HG02938 (cell line): Measurements from ENCODE around the gene ALOX12B.
"Not testable (repeated sequence)": the region's sequence is repeated elsewhere in the genome, so short reads cannot be mapped to it uniquely, and the experiment has no call there.

Experiments used
- ATAC-seq: cut with Tn5 transposase; IDR thresholded peaks from one replicate; pipeline ENCODE4 v1.9.1; 2021; ENCODE audit warnings: mild to moderate bottlenecking, moderate library complexity; ENCODE audit not compliant: unreplicated experiment

ALOX12B gene

GRCh38 chr17:8067806-8068205 is 19.7 kb downstream of the ALOX12B start:
- no peak for ATAC-seq

- ATAC-seq, result no peak
These were observed 20.4 kb downstream of the ALOX12B start for GRCh38 chr17:8066841-8067775.

GRCh38 chr17:8064561-8065019 is 22.9 kb downstream of the ALOX12B start:
- no peak for ATAC-seq

- no peak for ATAC-seq
These were observed 23.6 kb downstream of the ALOX12B start for GRCh38 chr17:8063761-8064534.

- ATAC-seq, result no peak
These were observed 24.6 kb downstream of the ALOX12B start for GRCh38 chr17:8062807-8063483.

- no peak for ATAC-seq
These were observed 25.1 kb downstream of the ALOX12B start for GRCh38 chr17:8062435-8062806.

GRCh38 chr17:8061851-8062250 is 25.7 kb downstream of the ALOX12B start:
- ATAC-seq, result not testable (repeated sequence)

- ATAC-seq, result no peak
These were observed 27.2 kb downstream of the ALOX12B start for GRCh38 chr17:8060274-8060673.

- ATAC-seq, result no peak
These were observed 28.4 kb downstream of the ALOX12B start for GRCh38 chr17:8059131-8059530.

GRCh38 chr17:8057691-8058114 is 29.8 kb downstream of the ALOX12B start:
- no peak for ATAC-seq

GRCh38 chr17:8056976-8057625 is 30.4 kb downstream of the ALOX12B start:
- no peak for ATAC-seq

- ATAC-seq, result peak; percentile 61
These were observed 31.1 kb downstream of the ALOX12B start for GRCh38 chr17:8056232-8056975.

GRCh38 chr17:8055851-8056231 is 31.7 kb downstream of the ALOX12B start:
- ATAC-seq, result no peak

GRCh38 chr17:8053600-8053999 is 33.9 kb downstream of the ALOX12B start:
- no peak for ATAC-seq

- no peak for ATAC-seq
These were observed 35.0 kb downstream of the ALOX12B start for GRCh38 chr17:8052256-8053252.

- ATAC-seq, result no peak
These were observed 35.7 kb downstream of the ALOX12B start for GRCh38 chr17:8051831-8052230.

GRCh38 chr17:8048736-8049135 is 38.8 kb downstream of the ALOX12B start:
- ATAC-seq, result no peak

- no peak for ATAC-seq
These were observed 39.3 kb downstream of the ALOX12B start for GRCh38 chr17:8048236-8048635.

- no peak for ATAC-seq
These were observed 39.8 kb downstream of the ALOX12B start for GRCh38 chr17:8047769-8048110.
